ENCODE data around the gene SMAD3. TPM values are rescaled to one million over a fixed set of nuclear protein-coding genes. Genes with fewer than 3 reads are reported as not detected.

The SMAD3 gene
- total RNA-seq, 2 donors from 2014 or later: 24.0 to 37.5 TPM

DNA sequence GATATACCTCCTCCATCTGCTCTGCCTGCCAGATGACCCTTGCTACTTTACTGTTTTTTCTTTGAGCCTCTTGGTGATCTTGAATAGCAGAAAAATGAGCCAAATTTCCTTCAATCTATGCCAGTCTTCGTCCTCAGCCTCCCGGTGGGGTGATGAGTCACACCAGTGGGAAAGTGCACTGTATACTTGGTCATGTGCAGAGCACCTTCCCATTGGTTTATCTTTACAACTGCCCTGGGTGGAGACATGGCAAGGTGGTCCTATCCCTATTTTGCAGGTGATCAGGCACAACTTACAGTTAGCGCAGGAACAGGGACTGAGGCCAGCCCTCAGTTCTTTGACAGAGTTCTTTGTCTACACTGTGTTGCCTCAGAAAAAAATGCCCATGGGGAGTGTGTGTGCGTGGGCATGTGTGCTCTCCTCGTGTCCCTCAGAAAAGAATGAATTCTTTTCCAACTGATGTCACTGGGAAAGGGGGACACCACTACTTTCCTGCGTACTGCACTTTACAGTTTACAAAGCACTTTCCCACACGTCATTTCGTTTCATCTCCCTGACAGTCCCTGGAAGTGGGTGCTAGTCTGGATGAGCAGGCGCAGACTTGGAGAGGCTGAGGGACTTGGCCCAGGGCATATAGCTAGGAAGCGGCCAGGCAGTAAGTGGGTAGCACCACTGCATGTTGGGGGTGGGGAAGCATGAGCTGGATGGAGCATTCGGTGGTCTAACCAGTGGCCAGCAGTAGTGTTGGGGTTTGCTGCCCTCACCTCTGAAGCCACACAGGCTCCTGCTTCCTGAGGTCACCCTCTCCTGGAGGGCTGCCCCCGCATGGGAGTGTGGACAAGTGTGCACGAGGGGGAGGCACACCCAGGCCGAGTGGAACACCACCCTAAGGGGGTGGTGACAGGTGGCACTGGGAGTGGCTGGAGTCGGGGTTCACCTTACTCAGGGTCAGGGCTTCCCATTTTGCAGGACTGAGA lies 24.1 kb downstream of the SMAD3 start:
- intact Hi-C loops (cut with DNase I): no loop called here
- no peak for DNase-seq
- no peak for ATAC-seq

DNA sequence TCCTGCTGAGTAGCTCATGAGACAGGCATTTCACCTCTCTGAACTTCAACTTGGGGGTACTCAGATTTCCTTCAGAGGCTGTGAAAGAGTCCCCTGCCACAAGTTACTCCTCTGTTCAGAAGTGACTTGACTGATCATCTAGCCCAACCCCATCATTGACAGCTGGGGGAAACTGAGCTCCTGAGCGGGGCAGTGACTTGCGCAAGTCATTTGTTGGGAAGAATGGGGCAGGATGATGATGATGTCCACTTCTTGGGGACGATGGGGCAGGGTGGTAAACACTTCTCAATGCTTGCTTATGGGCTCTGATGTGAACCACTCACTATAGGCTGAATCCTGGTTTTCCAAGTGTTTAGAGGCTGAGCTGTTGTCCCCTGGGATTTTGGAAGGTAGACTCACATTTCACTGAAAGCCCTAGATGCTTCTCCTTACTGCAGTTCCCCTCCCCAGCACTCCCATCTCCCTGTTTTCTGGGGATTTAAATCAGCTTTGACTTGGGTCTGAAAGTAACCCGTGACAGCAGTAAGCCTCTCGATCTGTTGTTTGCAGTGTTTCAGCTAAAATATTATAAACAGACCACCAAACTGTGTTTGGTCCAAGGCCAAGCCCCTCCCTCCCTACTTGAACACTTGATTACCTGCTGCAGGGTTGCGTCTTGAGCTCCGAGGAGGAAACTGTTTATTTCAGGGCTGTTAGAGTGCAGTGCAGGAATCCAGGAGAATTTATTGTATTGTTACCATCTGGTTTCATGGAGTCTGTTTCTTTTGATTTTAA lies 25.1 kb downstream of the SMAD3 start:
- no peak for DNase-seq
- no peak for ATAC-seq
- intact Hi-C loops (cut with DNase I): no loop called here

DNA sequence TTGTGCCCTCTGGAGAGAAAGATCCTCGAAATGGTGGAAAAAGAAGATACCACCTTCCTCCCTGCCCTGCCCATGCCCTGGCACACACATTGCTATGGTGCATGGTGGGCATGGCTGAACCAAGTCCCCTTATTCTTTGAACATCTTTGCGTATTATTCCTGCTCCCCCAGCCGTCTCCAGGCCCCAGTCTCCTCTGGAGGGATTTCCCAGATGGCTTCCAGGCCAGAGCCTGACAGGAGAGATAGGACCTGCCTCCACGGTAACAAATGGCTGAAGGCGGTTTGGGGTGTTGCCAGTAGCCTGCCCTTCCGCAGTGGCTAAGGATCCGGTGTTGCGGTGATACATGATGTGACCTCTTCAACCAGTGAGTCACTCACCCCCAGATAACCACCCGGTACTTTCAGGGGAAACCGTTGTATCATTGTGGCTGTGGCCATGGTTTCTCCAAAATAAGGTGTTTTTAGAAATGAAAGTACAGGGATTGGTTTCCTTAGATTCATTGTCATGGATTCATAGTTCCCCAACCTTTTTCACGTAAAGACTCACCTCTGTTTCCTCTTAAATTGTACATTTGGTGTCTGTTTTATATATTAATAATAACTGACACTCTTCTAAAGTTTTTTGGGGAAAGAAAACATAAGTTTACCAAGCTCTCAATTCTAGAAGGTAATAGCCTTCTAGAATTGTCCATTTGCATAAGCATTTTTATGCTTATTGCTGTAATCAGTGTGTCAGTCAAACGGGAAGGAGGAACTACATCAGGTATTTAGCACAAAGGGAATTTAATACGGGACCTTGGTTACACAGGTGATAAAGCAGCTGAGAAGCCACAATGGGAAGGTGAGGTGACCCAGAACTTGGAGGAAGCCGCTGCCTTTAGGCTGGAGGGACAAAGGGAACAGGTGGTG lies 25.9 kb downstream of the SMAD3 start:
- ATAC-seq: peak; percentile 81 to 87

DNA sequence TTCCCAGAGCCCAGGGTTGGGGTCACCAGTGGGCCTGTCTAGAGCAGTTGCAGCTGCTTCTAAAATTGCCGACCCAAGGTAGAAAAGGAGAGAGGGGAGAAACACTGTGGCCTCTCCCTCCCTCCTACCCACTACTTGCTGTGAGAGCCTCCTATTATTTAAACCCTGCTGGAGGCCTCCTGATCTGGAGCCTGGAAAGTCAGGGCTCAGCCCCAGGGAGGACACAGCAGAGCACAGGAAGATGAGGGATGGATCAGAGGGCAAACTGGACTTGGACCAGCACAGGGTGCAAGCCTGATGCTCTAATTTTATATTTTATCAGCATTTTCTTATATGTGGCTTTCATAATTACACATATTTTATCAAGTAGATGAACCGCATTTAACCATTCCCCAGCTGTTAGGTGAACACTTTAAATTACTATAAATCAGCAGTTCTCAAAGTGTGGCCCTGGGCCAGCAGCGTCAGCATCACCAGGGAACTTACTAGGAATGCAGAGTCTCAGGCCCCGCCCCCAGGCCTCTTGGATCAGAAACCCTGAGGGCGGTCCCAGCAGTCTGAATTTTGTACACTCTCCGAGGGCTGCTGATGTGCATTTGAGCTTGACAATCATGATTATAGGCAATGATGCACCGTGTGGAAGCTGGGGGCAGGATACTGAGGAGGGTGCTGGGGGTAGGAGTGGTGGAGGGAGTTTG lies 26.7 kb downstream of the SMAD3 start:
- ATAC-seq (no peak), DNase-seq (peak; percentile 42)
- intact Hi-C loops (cut with DNase I): no loop called here

More for the DNA sequence above, 25.9 kb downstream of the SMAD3 start:
- peak; percentile 89 for DNase-seq
- intact Hi-C loops (cut with DNase I): no loop called here

DNA sequence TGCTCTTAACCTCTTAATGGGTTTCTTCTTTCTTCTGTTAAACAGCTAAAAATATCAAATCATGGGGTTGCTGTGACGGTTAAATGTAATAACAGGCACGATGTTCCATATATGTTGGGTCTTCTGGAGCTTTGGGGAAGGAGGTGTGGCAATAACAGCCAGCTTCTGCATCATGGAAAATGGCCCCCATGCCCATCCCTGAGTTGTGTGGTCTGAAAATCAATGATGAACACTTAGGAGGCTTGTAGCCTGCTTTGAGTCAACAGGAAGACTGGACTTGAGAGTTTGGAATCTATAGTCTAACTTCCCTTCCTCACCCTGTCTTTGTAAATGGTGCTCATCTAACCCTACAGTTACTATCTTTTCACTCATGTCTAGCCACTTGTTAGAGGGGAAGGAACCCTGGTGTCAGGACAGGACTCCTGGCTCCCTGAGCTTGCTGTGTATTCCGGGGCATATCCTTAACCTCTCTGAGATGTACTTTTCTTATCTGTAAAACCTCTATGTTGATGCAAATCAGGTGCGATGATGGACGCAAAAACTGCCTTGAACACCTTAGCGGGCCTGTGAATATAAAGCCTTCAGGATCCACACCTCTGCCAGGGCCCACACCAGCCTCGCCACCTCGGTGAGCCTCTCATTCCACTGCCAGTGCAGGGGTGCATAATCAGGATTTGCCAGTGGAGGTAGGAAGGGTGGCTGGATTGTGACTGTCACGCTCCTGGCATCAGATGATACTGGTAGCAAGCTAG lies 27.5 kb downstream of the SMAD3 start:
- ATAC-seq: no peak
- no peak for DNase-seq
- intact Hi-C loops (cut with DNase I): no loop called here

DNA sequence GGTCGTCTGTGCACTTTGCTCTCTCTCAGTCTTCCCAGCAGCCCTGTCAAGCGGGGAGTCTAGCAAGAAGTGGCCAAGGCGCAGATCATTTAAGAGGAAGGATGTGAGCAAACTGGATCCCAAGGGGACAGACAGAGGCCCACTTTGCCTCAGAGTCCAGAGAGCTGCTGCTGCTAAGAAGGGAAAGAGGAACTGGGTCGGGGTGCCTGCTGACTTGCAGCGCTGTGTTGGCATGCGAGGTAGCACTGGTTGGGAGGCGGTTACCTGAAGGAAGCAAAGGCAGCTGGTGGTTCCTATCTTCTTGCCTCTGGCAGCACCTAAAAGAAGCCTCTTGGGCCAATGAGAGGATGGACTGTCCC lies 28.1 kb downstream of the SMAD3 start:
- ATAC-seq (peak in 1 of 2 donors; percentile 16), DNase-seq (peak; percentile 30)
- intact Hi-C loops (cut with DNase I): no loop called here

DNA sequence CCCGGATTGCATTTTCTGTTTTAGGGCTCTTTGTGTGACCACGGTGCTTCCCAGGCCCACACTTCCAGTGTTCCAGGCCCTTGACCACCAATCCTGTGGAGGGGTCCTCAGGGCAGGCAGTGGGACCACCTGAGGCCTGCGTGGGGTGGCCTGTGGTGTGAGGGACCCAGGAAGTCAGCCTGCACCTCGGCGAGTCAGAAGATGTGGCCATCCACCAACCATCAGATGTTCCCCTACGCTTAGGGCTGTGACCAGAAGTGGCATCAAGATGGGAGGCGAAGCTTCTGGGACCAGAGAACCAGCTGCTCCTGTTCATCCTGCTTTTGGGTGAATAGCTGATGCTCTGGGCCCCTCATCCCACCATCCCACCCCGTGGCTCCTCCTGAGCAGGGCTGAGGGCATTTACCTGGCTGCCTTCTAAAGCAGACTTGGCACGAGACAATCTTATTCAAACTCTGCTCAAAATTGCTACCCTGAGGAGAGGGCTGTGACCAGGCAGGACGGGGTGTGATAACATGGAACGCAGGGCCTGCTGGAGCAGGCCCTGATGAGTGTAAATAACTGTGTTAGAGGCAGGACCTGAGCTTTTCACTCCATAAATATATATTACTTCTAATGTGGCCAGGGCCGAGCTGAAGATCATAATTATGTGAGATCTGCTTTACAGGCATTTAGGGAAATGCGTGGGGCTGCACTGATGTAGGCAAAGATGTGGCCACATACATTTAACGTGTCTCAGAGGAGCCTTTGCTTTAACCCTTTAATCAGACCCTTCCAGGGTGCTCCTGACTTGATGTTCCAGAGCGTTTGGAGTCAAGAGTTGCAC lies 28.8 kb downstream of the SMAD3 start:
- no peak for ATAC-seq
- intact Hi-C loops (cut with DNase I): no loop called here

DNA sequence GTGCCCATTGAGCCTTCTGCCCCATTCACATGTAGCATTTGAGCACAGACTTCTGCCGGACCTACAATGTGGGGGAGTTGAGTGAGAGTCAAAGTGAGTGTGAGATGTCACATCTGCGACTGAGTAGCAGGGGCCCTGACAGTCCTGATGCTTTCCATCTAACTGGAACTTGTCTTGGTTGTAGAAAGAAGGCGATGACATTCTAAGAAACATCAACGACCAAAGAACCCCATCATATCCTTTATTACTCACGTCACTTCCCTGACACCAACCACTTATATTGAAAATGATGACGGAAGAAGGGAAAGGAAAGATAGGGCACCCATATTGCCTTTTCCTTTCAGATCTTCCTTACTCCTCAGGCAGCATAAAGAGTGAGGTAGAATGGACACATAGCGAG lies 30.5 kb downstream of the SMAD3 start:
- ATAC-seq (no peak), DNase-seq (no peak)
- intact Hi-C loops (cut with DNase I): no loop called here

More for the DNA sequence above, 28.8 kb downstream of the SMAD3 start:
- no peak for DNase-seq

DNA sequence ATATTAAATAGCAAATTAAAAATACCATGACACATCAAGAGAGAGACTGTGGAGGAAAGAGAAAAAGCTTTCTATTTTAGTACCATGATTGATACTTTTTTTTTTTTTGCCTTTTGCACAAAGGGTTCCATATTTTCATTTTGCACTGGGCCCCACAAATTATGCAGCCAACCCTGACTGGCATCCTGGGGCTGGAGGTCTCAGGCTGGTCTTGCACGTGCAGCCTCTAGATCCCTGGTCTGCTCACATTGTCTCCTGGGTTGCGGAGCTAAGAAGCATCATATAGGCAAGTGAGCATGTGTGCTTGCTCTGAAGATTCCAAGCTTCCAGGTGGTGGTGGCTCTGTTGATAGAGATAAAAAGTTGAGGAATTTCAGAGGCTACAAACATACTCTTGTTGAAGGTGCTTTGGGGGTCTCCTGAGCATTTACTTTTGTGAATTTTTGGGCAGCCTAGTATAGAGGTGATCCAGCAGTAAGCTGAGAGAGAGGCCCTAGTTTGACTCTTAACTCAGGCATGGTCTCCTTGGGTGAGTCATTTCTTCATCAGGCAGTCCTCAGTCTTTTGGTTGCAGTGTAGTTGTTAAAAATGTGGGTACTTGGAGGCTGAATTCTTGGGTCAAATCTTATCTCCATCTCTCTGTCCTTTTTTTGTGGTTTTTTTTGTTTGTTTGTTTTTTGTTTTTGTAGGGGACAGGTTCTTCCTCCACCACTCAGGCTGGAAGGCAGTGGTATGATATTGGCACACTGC lies 31.3 kb downstream of the SMAD3 start:
- intact Hi-C loops (cut with DNase I): no loop called here
- DNase-seq (no peak), ATAC-seq (no peak)

DNA sequence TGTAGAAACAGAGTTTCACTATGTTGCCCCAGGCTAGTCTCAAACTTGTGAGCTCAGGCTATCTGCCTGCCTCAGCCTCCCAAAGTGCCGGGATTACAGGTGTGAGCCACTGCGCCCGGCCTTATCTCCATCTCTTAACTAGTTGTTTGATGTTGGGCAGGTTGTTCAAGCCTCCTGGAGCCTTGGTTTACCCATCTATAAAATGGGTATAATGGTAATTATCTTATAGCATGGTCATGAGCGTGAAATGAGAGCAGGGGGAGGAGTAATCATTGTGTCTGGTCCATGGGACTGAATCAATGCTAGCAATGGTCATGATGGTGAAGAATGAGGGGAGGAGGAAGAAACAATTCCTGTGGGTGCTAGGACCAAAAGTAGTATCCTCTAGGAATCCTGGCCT lies 32.0 kb downstream of the SMAD3 start:
- no peak for ATAC-seq
- intact Hi-C loops (cut with DNase I): no loop called here
- no peak for DNase-seq

DNA sequence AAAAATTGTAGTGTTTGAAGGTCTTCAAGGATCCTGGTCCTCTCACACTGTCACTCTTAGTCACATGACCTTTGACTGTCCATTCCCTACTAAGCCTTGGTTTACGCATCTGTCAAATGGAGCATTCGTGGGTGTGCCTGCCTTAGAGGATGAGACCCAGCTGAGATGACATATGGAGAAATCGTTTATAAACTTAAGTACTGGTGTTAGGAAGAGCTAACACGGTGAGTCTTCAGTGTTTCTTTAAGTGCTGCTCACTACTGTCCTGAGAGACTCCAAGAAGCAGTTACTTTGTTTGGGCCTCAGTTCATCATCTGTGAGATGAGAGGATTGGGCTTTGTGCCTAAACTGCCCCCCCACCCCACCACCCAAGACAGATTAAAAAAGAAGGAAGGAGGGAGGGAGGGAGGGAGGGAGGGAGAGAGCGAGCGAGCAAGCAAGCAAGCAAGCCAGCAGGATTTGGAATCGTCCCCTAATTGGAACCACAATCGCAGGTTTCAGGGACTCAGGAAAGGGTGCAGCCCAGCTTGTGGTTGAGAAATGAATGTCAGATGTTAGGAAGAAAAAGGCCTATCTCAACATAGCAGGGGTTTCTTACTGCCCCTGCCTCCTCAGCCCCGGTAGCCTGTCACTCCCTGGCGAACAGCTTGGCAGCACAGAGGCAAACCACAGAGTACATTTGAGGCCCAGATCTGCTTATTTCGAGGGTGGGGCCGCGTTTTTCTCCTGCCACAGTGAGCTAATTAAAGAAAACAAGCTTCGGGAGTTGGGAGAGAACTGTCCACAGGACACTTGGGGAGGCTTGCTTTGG lies 32.7 kb downstream of the SMAD3 start:
- DNase-seq: peak; percentile 65
- peak; percentile 61 to 72 for ATAC-seq
- intact Hi-C loops (cut with DNase I): no loop called here

DNA sequence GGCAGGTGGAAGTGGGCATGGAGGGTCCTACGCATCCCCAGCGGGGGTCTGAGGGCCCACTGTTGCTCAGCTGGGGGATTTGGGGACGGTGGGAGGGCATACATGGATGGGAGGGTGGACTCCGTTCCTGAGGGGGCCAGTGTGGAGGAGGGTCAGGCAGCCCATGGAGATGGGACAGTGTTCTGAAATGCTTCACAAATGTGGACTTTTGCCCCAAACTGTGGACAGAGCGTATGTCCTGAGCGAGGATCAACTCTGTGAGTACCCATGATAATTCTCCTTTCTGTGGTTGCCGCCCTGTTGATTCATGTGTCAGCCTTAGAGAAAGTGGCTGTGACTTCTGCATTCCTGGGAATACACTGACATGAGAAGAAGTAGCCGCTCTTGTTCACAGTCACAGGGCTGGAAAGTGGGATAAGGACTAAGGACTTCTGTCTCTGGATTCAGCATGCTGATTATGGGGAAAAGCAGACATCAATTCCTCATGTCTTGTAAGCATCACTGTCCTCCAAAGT lies 33.4 kb downstream of the SMAD3 start:
- ATAC-seq: peak in 1 of 2 donors; percentile 14
- intact Hi-C loops (cut with DNase I): no loop called here

DNA sequence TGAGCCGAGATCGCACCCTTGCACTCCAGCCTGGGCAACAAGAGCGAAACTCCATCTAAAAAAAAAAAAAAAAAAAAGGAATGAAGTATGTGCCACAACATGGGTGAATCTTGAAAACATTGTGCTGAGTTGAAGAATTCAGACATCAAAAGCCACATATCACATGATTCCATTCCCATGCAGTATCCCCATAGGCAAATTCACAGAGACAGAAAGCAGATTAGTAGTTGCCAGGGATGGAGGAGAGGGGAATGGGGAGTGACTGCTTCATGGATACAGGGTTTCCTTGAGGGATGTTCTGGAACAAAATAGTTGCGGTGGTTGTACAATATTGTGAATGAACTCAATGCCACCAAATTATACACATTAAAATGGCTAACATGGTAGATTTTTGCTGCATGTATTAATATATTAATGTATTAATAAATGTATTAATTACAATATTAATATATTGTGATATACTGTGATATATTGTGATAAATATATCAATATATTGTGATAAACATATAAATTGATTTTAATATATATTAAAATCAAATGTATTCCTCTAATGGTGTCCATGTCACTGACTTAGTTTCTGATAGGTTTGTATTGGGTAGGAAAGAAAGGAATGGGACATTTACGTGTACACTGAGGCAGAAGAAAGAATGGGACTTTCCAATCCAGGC lies 34.9 kb downstream of the SMAD3 start:
- no peak for ATAC-seq
- DNase-seq: no peak
- intact Hi-C loops (cut with DNase I): loop anchor here in 1 of 2 donors (10.0 kb wide), 2 partner anchors 65 to 75 kb away; no protein-coding TSS in a partner anchor

More for the DNA sequence above, 33.4 kb downstream of the SMAD3 start:
- DNase-seq: no peak

DNA sequence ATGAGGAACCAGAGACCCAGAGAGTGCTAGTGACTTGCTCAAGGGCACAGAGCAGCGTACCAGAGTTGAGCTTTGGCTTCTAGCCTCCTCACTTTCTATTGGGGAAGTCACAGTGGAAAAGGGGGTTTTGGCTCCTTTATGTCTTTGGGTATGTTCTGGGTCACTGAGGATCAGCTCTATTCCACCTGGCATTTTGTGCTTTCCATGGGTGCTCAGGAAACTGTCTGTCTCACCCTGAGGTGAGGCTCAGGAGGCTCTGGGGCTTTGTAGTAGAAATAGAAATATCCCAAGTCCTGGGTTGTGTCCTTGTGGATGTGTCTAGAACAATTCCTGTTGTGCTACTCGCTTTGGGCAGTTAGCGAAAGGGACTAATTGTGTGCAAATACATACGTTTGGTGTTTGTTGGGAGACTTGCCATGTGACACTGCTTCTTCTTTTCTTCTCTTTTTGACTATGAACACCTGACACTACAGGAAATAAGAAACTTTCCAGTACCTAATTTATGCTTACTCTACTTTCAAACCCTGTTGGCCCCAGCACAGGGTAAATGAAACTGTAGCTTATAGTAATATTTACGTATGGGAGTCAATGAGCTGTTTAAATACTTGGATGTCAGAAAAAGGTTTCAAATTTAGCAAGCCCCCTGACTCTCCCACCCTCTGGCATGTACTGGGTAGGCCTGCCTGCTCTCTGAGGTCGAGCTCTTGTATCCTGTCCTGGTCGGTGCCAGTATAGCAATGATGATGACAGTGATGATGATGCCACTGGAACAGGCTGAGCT lies 35.6 kb downstream of the SMAD3 start:
- ATAC-seq (no peak), DNase-seq (no peak)
- intact Hi-C loops (cut with DNase I): loop anchor here in 1 of 2 donors (10.0 kb wide), 2 partner anchors 64 to 76 kb away; no protein-coding TSS in a partner anchor
